Measurements from ENCODE around the gene TNFRSF1A.

- TF ChIP-seq MAX (IDR thresholded peaks at IDR 0.05) = no peak
- TF ChIP-seq, protein P1, sequence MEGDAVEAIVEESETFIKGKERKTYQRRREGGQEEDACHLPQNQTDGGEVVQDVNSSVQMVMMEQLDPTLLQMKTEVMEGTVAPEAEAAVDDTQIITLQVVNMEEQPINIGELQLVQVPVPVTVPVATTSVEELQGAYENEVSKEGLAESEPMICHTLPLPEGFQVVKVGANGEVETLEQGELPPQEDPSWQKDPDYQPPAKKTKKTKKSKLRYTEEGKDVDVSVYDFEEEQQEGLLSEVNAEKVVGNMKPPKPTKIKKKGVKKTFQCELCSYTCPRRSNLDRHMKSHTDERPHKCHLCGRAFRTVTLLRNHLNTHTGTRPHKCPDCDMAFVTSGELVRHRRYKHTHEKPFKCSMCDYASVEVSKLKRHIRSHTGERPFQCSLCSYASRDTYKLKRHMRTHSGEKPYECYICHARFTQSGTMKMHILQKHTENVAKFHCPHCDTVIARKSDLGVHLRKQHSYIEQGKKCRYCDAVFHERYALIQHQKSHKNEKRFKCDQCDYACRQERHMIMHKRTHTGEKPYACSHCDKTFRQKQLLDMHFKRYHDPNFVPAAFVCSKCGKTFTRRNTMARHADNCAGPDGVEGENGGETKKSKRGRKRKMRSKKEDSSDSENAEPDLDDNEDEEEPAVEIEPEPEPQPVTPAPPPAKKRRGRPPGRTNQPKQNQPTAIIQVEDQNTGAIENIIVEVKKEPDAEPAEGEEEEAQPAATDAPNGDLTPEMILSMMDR (IDR thresholded peaks at IDR 0.05; ENCODE audit: low read depth, low read length, missing input control) = no peak
- TF ChIP-seq JUND (IDR thresholded peaks at IDR 0.05) = no peak
- TF ChIP-seq YY1 (IDR thresholded peaks at IDR 0.05) = no peak
- no peak for TF ChIP-seq RAD21 (IDR thresholded peaks at IDR 0.05)
- no peak for TF ChIP-seq ZBTB33 (IDR thresholded peaks at IDR 0.05)
- TF ChIP-seq SP1 (IDR thresholded peaks at IDR 0.05) = no peak
Measured at GRCh38 chr12:6310771-6311610, 30.9 kb downstream of the TNFRSF1A start.

Measured in liver (tissue), 3 donors.